ENCODE results near the gene CADPS2. TPM values are rescaled to one million over a fixed set of nuclear protein-coding genes. Genes with fewer than 3 reads are reported as not detected.

CADPS2 gene
- total RNA-seq, 1 donor from 2014 or later, result 0.22 TPM

DNA sequence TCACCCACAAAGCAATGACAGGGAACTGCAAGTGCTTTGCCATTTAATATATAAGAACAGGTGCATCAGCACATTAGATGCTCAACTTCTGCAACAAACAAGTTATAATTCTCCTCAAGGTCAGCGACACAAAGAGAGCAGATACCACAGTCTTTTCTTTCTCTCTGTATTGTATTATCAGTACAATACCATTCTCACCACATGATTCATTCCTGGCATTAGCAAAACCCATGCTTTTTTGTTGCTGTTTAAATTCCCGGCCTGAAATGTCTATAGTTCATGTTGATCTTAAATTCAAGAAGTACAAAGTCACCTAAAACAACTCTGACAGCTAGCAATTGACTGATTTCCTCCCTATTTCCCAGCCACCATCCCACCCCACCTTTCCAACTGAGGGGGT, 469.9 kb downstream of the CADPS2 start:
- Mint-ChIP-seq H3K27ac (ENCODE audit: unreplicated experiment) (no peak overlapping the region), H3K4me1 (ENCODE audit: low read depth, unreplicated experiment) (peaks cover 3% of the 10 kb centered on the region), H3K36me3 (ENCODE audit: unreplicated experiment) (no peaks in the 10 kb centered on the region), H3K4me3 (ENCODE audit: unreplicated experiment) (no peak overlapping the region), H3K27me3 (ENCODE audit: unreplicated experiment) (no peaks in the 10 kb centered on the region), H3K9me3 (ENCODE audit: unreplicated experiment) (peaks cover 3% of the 10 kb centered on the region)
- no peak for DNase-seq
- no peak for TF ChIP-seq CTCF (IDR thresholded peaks at IDR 0.05; ENCODE audit: partially characterized antibody, unreplicated experiment)

DNA sequence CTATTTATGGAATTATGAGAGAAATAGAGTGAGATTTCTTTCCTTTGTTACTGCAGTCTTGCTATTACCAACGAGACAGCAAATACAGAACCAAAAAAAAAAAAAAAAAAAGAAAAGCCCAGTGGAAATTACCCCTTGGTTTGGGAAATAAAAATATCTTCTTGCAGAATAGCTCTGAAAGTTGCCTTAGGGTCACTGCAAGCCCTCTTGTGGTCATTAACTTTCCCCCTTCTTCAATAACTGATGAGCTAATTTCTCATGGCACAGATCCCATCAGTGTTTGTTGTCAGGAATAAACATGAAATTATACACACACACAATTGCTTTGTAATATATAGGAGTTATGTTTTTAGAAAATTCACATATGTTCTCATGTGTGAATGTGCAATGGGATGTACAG, 470.8 kb downstream of the CADPS2 start:
- Mint-ChIP-seq H3K27ac (ENCODE audit: unreplicated experiment) (no peak overlapping the region), H3K9me3 (ENCODE audit: unreplicated experiment) (peaks cover 3% of the 10 kb centered on the region), H3K4me1 (ENCODE audit: low read depth, unreplicated experiment) (peaks cover 3% of the 10 kb centered on the region), H3K27me3 (ENCODE audit: unreplicated experiment) (no peaks in the 10 kb centered on the region), H3K36me3 (ENCODE audit: unreplicated experiment) (no peaks in the 10 kb centered on the region), H3K4me3 (ENCODE audit: unreplicated experiment) (no peak overlapping the region)
- no peak for TF ChIP-seq CTCF (IDR thresholded peaks at IDR 0.05; ENCODE audit: partially characterized antibody, unreplicated experiment)
- no peak for DNase-seq

- Mint-ChIP-seq H3K4me3 (ENCODE audit: unreplicated experiment) (no peak overlapping the region), H3K27ac (ENCODE audit: unreplicated experiment) (no peak overlapping the region), H3K36me3 (ENCODE audit: unreplicated experiment) (no peaks in the 10 kb centered on the region)
Observed at GRCh38 chr7:122413339-122413738, 472.9 kb downstream of the CADPS2 start.

DNA sequence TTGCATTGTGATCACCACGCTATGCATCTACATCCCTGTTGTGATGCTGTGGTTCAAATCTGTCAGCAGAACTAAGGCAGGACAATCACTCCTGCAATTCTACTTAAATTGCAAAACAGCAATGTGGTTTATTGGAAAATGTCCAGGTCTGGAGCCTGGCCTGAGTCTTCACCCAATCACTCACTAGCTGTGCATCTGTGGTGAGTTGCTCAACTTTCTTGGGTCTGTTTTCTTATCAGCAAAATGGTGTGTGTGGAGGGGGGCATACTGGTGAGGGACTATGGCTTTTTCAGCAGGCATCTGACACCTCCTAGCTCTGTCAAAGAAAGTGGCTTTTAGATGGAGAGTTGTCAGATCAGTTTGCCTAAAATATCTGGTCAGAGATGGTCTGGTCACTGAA, 473.4 kb downstream of the CADPS2 start:
- no peak for TF ChIP-seq CTCF (IDR thresholded peaks at IDR 0.05; ENCODE audit: partially characterized antibody, unreplicated experiment)
- peaks cover 3% of the 10 kb centered on the region for H3K9me3 Mint-ChIP-seq (ENCODE audit: unreplicated experiment)
- H3K4me3 Mint-ChIP-seq (ENCODE audit: unreplicated experiment), result no peak overlapping the region
- no peaks in the 10 kb centered on the region for H3K27me3 Mint-ChIP-seq (ENCODE audit: unreplicated experiment)
- no peak overlapping the region for H3K27ac Mint-ChIP-seq (ENCODE audit: unreplicated experiment)
- peaks cover 3% of the 10 kb centered on the region for H3K4me1 Mint-ChIP-seq (ENCODE audit: low read depth, unreplicated experiment)
- H3K36me3 Mint-ChIP-seq (ENCODE audit: unreplicated experiment), result no peaks in the 10 kb centered on the region
- DNase-seq, result no peak

More at GRCh38 chr7:122413339-122413738, 472.9 kb downstream of the CADPS2 start:
- H3K4me1 Mint-ChIP-seq (ENCODE audit: low read depth, unreplicated experiment), result peaks cover 3% of the 10 kb centered on the region
- no peak for TF ChIP-seq CTCF (IDR thresholded peaks at IDR 0.05; ENCODE audit: partially characterized antibody, unreplicated experiment)
- DNase-seq, result no peak
- no peaks in the 10 kb centered on the region for H3K27me3 Mint-ChIP-seq (ENCODE audit: unreplicated experiment)
- H3K9me3 Mint-ChIP-seq (ENCODE audit: unreplicated experiment), result peaks cover 3% of the 10 kb centered on the region

GRCh38 chr7:122412441-122412840, 473.8 kb downstream of the CADPS2 start:
- peaks cover under 1% of the 10 kb centered on the region for H3K9me3 Mint-ChIP-seq (ENCODE audit: unreplicated experiment)
- H3K36me3 Mint-ChIP-seq (ENCODE audit: unreplicated experiment), result no peaks in the 10 kb centered on the region
- no peaks in the 10 kb centered on the region for H3K27me3 Mint-ChIP-seq (ENCODE audit: unreplicated experiment)
- DNase-seq, result no peak
- no peak for TF ChIP-seq CTCF (IDR thresholded peaks at IDR 0.05; ENCODE audit: partially characterized antibody, unreplicated experiment)
- H3K4me1 Mint-ChIP-seq (ENCODE audit: low read depth, unreplicated experiment), result peaks cover 3% of the 10 kb centered on the region
- no peak overlapping the region for H3K4me3 Mint-ChIP-seq (ENCODE audit: unreplicated experiment)
- H3K27ac Mint-ChIP-seq (ENCODE audit: unreplicated experiment), result no peak overlapping the region
